Left forelimb (tissue), 1 donor: ENCODE results near the gene OR10J5.
"Not testable (repeated sequence)": the region's sequence is repeated elsewhere in the genome, so short reads cannot be mapped to it uniquely, and the experiment has no call there.

Experiments used
- DNase-seq: peaks from one replicate; pipeline ENCODE4 v3.0.0-alpha.2; 2018; ENCODE audit warnings: low spot score

Gene OR10J5

DNA sequence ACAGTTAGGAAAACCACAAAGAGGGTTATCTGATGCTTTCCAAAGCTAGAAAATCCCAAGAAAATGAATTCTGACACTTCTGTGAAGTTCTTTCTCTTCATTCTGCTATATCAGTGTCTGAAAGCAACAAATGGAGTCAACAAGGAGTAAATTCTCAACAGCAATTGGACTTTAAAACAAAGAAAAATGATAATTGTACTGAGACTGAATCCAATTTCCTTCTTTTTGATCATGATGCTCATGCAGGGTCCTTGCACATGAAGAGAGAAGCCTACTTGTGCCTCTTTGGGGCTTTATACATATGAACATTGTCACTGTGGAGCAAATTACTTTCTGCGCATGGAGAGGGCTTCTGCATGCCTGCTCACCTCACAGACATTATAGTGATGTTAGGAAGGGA, at the start of gene OR10J5:
OR10J5 (minus strand) TSS at position 101 of the 400 bp plus-strand sequence; CDS start at position 101, 0 bp downstream.
- no peak for DNase-seq

GRCh38 chr1:159584536-159584935, 48.7 kb upstream of the OR10J5 start:
- no peak for DNase-seq

DNA sequence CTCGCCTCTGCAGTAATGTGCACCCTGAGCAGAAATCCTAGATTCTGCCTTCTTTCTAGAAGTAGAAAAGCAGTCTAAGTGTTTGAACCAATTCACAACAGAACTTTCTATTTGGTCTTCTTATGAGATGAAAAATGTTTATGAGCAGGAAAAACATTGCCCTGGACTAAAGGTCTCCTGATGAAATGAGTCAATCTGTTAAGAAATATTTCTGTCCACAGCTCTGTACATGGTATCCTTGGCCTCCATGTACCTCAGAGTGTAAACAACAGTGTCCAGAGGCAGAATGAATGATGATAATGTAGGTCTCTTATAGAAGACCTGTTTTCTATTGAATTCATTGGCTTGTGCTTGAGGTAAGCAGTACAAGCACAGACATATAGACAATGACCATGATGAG, 45.6 kb upstream of the OR10J5 start:
- no peak for DNase-seq

- no peak for DNase-seq
Measured at GRCh38 chr1:159580340-159580739, 44.5 kb upstream of the OR10J5 start.

- DNase-seq = no peak
Measured at GRCh38 chr1:159577446-159577845, 41.6 kb upstream of the OR10J5 start.

DNA sequence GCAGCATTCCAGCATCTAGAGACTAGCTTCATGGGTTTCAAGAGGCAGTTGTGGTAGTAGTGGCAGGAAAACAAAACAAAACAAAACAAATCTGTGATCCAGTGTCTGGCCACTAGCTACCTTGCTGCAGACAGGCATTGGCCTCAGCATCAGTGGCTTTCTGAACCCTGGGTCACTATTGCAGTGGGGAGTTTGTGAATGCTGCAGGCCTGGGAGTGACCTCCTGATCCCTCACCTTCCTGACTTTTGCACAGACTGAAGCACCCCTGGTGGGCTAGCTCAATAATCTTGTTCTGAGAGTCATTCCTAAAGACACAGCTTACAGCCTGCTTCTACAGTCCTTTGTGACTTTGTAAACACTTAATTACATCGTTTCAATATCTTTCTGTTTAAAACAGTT, 26.9 kb upstream of the OR10J5 start:
- DNase-seq = no peak

- DNase-seq = no peak
Measured at GRCh38 chr1:159561497-159561896, 25.7 kb upstream of the OR10J5 start.

GRCh38 chr1:159560599-159560998, 24.8 kb upstream of the OR10J5 start:
- DNase-seq = no peak

- DNase-seq = no peak
Measured at GRCh38 chr1:159556931-159557369, 21.1 kb upstream of the OR10J5 start.

GRCh38 chr1:159554696-159555095, 18.9 kb upstream of the OR10J5 start:
- no peak for DNase-seq

GRCh38 chr1:159554261-159554660, 18.5 kb upstream of the OR10J5 start:
- DNase-seq = no peak

DNA sequence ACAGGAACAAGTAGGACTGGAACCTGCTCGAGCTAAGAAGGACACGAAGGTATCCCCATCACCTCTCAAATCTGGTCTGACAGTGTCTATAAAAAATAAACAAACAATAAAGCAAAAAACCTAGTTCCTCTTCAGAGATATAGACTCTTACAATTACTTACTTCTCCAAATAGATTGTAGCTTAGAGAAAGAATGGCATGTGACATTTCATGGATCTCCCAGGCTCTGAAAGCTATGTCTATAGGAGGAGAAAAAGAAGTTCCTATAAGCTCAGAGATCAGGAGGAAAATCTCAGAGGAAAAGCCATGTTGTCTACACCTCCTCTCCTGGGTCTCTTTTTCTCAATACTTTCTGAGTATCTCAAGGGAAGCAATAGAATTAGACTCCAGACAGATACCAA, 12.3 kb upstream of the OR10J5 start:
- no peak for DNase-seq

- DNase-seq = no peak
Measured at GRCh38 chr1:159532922-159533321, 2.9 kb downstream of the OR10J5 start.

DNA sequence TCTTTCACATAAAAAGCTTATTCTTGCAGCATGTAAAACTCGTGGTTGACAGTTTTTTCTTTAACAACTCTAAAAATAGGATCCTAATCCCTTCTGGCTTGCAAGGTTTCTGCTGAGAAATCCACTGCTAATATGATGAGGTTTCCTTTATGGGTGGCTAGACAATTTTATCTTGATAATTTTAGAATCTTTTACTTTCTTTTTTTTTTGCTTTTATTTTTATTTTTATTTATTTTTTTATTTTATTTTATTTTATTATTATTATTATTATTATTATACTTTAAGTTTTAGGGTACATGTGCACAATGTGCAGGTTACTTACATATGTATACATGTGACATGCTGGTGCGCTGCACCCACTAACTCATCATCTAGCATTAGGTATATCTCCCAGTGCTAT, 11.0 kb downstream of the OR10J5 start:
- DNase-seq = not testable (repeated sequence)

DNA sequence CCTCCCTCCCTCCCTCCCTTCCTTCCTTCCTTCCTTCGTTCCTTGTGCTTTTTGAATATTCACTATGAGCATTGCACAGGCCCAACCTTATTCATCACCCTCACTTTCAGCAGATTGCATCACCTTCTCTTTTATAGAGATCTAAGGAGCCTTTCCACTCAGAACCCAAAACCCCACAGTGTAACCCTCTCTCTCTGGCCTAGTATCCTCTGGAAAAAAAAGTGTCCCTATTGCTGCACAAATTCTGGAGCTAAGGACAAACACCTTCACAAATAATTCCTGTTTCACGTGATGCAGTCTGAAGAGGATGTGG, 25.6 kb downstream of the OR10J5 start:
- no peak for DNase-seq

DNA sequence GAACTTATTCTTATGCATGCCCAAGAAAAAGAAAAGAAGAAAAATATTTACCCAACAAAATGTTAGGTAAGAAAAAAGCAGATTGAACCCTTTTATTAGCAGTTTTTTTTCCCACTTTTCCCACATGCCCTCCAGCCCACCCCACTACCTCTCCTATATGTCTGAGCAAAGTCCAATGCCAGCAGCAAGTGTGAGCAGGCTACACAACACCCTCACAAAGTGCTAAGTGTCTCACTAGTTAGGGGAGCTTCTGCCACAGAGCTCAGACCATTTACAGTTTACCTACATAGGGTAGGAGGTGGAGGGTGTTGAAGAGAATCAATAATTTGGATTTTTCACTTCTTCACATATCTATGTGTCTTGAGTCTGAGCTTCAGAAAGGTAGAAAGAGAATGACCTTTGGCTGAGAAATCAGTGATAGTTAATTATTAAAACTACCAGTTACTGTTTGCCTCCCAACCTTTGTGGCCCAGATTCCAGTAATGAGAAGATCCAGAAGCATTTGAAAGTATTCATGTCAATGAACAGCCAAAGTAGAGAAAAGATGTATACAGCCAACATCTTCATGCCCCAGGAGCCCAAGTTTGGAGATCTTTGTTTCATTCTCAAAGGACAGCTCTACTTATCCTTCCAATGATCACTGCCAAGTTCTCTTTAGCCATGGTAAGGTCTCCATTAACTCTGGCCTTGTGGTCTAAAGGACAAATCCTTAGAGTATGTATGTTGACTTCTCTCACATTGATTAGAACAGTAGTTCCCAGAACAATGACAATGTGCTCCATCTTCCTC, 26.2 kb downstream of the OR10J5 start:
- DNase-seq = no peak

DNA sequence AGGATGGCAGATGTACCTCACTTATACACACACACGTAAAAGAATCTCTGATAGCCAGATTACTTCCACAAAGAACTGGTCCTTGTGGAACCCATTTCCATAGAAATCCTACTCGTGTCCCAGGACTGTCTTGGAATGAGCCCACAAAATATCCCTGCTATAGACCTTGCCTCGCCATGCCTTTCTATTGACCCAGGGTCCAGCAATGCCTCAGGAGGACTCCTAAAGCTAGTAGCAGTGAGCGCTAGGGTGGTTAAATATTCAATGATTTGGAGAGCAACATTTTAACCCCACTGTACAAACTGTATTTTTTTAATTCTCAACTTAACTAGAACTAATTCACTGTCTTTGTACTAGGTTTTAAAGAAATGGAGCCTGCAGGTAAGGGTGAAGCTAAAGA, 26.9 kb downstream of the OR10J5 start:
- DNase-seq = no peak

DNA sequence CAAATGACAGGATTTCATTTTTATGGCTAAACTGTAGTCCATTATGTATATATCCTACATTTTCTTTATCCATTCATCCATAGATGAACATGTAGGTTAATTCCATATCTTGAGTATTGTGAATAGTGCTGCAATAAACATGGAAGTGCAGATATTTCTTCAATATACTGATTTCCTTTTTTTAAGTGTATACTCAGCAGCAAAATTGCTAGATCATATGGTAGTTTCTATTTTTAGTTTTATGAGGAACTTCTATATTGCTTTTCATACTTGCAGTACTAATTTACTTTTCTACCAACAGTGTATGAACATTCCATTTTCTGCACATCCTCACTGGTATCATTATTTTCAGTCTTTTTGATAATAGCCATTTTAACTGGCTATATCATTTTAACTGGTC, 30.1 kb downstream of the OR10J5 start:
- no peak for DNase-seq

- DNase-seq = no peak
Measured at GRCh38 chr1:159501082-159501481, 34.7 kb downstream of the OR10J5 start.

DNA sequence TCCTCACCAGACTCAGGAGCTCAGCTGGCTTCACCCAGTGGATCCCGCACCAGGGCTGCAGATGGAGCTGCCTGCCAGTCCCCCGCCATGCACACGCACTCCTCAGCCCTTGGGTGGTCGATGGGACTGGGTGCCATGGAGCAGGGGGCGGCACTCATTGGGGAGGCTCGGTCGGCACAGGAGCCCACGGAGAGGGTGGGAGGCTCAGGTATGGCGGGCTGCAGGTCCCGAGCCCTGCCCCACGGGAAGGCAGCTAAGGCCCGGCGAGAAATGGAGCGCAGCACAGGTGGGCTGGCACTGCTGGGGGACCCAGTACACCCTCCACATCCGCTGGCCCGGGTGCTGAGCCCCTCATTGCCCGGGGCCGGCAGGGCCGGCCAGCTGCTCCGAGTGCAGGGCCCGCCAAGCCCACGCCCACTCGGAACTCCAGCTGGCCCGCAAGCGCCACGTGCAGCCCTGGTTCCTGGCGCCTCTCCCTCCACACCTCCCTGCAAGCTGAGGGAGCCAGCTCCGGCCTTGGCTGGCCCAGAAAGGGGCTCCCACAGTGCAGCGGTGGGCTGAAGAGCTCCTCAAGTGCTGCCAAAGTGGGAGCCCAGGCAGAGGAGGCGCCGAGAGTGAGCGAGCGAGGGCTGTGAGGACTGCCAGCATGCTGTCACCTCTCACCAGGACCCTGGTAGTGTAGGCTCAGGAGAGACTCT, 41.1 kb downstream of the OR10J5 start:
- not testable (repeated sequence) for DNase-seq

DNA sequence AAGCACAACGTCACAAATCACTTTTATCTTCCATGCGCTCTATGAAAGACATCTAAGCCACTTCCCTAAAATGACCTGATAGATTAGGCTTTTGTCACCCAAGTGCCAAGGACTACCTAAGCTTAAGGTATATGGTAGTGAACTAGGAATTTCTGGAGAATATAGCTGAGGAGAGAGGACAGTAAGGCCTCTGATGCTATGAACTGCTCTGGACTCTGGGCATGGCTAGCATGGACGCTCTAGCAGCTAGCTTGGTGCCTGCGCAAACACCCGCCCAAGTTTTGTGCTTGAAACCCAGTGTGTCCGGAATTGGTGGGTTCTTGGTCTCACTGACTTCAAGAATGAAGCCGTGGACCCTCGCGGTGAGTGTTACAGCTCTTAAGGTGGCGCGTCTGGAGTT, 42.5 kb downstream of the OR10J5 start:
- DNase-seq = no peak

GRCh38 chr1:159492575-159493323, 43.1 kb downstream of the OR10J5 start:
- no peak for DNase-seq
